Measurements from ENCODE around the gene KIF2A. TPM values are rescaled to one million over a fixed set of nuclear protein-coding genes. Genes with fewer than 3 reads are reported as not detected.

KIF2A gene
- total and polyA plus RNA-seq, 4 donors = 57.4 to 169 (median 79.8) TPM

DNA sequence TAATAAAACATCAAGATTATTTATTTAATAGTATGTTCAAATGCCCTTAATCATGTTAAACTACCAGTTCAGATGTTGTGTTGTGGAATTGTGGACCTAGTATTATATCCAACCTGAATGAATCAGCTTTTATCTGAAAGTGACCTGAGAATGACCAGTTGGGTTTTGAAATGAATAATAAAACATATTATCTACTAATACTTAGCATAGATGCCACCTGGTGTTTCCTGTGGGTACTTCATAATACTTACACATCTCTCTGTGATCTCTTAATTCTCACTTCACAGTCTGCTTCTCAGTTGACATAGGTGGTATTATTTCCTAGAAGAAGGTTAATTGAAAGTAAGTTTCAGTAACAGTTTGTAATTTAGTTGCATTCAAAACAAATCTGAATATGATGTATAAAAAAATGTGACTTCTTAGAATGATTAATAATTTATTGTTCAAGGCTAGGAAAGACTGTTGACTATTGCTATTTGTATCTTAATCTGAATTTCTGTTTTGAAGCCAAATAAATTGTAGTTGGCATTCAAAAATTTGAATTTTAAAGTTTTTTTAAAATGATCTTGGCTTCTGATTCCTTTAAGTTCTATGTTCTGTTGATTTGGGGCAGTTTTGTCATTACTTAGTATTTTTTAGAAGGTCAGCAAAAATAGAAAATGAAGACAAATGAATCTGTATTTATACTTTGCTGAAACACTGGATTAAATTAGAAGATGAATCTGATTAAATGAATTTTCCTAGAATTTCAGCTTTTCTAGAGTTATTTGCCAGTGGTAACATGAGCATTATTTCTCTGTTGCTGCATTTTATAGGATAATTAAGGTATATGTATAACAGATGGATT lies 48.2 kb downstream of the KIF2A start:
- H3K9me3 ChIP-seq (ENCODE audit: control insufficient read depth, insufficient read depth, low read length) = no peaks in the 10 kb centered on the region
- no peaks in the 10 kb centered on the region for H3K27me3 ChIP-seq (ENCODE audit: control insufficient read depth, insufficient read depth, low read length)
- peak in 5 of 6 donors; percentile 11 to 81 (median 33) for DNase-seq (ENCODE audit: low read depth in 4 of 6, low spot score in 6 of 6)
- no peaks in the 10 kb centered on the region for H3K4me1 ChIP-seq (ENCODE audit: control insufficient read depth, insufficient read depth, low read length)
- H3K36me3 ChIP-seq (ENCODE audit: control insufficient read depth, insufficient read depth, low read length) = peaks cover 22% of the 10 kb centered on the region
- H3K4me3 ChIP-seq (ENCODE audit: low read depth, low read length) = no peak overlapping the region
- H3K27ac ChIP-seq (ENCODE audit: low read depth, low read length) = no peak overlapping the region

DNA sequence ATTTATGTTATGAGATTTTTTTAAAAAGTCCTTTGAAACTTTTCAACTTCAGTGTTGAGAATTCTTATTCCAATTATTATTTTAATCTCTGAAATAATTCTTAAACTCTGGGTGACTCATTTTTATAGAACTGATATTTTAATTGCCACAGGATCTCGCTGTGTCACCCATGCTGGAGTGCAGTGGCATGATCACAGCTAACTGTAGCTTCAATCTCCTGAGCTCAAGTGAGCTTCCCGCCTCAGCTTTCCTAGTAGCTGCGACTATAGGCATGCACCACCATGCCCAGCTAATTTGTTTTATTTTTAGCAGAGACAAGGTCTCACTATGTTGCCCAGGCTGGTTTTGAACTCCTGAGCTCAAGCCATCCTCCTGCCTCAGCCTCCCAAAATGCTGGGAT lies 56.7 kb downstream of the KIF2A start:
- H3K36me3 ChIP-seq (ENCODE audit: control insufficient read depth, insufficient read depth, low read length) = peaks cover 23% of the 10 kb centered on the region
- H3K27ac ChIP-seq (ENCODE audit: low read depth, low read length) = no peak overlapping the region
- H3K27me3 ChIP-seq (ENCODE audit: control insufficient read depth, insufficient read depth, low read length) = no peaks in the 10 kb centered on the region
- peaks cover 1% of the 10 kb centered on the region for H3K9me3 ChIP-seq (ENCODE audit: control insufficient read depth, insufficient read depth, low read length)
- H3K4me1 ChIP-seq (ENCODE audit: control insufficient read depth, insufficient read depth, low read length) = no peaks in the 10 kb centered on the region
- no peak for DNase-seq (ENCODE audit: low read depth in 4 of 6, low spot score in 6 of 6)
- H3K4me3 ChIP-seq (ENCODE audit: low read depth, low read length) = no peak overlapping the region
- WGBS (ENCODE audit: insufficient coverage) = 97% methylated on average over 3 of the region's 3 CpGs

DNA sequence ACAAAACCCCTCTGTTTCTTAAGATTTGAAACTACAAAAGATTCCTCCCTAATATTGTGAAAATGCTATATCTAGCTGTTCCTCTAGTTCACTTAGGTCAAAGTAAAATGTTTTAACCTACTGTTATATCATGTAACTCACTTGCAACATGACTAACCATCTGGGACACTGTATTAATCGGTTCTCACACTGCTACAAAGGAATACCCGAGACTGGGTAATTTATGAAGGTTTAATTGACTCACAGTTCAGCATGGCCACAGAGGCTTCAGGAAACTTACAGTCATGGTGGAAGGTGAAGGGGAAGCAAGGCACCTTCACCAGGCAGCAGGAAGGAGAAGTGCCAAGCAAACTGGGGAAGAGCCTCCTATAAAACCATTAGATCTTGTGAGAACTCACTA lies 63.0 kb downstream of the KIF2A start:
- Histone ChIP-seq H3K4me3 (ENCODE audit: low read depth, low read length) (no peak overlapping the region), H3K9me3 (ENCODE audit: control insufficient read depth, insufficient read depth, low read length) (peaks cover 1% of the 10 kb centered on the region), H3K27me3 (ENCODE audit: control insufficient read depth, insufficient read depth, low read length) (no peaks in the 10 kb centered on the region), H3K36me3 (ENCODE audit: control insufficient read depth, insufficient read depth, low read length) (peaks cover 16% of the 10 kb centered on the region), H3K27ac (ENCODE audit: low read depth, low read length) (no peak overlapping the region), H3K4me1 (ENCODE audit: control insufficient read depth, insufficient read depth, low read length) (no peaks in the 10 kb centered on the region)
- DNase-seq (ENCODE audit: low read depth in 4 of 6, low spot score in 6 of 6) = no peak
- no CpG with 5 or more reads among the region's 2 CpGs for WGBS (ENCODE audit: insufficient coverage)

DNA sequence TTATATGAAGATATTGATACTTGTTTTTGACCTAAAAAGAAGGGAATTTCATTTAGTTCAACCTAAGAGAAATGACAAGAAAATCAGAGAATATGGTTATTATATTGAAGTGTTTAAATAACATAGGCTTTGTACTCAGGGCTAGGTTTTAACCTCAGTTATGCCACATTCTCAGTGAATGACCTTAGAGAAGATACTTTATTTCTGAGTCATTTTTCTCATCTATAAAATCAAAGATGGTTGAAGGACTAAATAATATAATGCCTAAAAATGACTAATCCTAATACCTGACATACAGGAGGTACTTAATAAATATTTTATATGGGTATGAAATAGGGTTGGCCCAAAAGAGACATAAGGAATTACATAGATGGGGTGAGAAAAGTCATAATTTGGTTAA lies 65.4 kb downstream of the KIF2A start:
- H3K27ac ChIP-seq (ENCODE audit: low read depth, low read length) = no peak overlapping the region
- no peaks in the 10 kb centered on the region for H3K4me1 ChIP-seq (ENCODE audit: control insufficient read depth, insufficient read depth, low read length)
- H3K36me3 ChIP-seq (ENCODE audit: control insufficient read depth, insufficient read depth, low read length) = peaks cover 14% of the 10 kb centered on the region
- no peaks in the 10 kb centered on the region for H3K27me3 ChIP-seq (ENCODE audit: control insufficient read depth, insufficient read depth, low read length)
- H3K9me3 ChIP-seq (ENCODE audit: control insufficient read depth, insufficient read depth, low read length) = no peaks in the 10 kb centered on the region
- DNase-seq (ENCODE audit: low read depth in 4 of 6, low spot score in 6 of 6) = no peak
- H3K4me3 ChIP-seq (ENCODE audit: low read depth, low read length) = no peak overlapping the region

DNA sequence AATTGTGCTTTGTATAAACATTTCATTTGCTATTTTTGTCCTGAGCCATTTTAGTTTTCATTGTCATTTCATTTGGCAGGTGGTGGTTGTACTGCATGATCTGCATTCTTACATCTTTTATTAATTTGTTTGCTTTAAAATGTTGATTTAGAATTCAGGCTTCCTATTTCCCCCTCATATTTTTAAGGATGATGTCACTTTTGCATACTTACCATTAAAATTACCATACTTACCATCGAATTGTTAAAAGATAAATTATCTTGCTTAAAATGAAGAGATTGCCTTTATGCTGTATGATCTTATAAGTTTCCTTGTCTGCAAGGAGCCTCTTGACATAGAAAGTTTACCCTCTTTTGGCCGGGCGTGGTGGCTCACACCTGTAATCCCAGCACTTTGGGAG lies 66.6 kb downstream of the KIF2A start:
- WGBS (ENCODE audit: insufficient coverage) = no CpG with 5 or more reads among the region's 3 CpGs
- no peak overlapping the region for H3K4me3 ChIP-seq (ENCODE audit: low read depth, low read length)
- DNase-seq (ENCODE audit: low read depth in 4 of 6, low spot score in 6 of 6) = no peak
- no peaks in the 10 kb centered on the region for H3K9me3 ChIP-seq (ENCODE audit: control insufficient read depth, insufficient read depth, low read length)
- H3K36me3 ChIP-seq (ENCODE audit: control insufficient read depth, insufficient read depth, low read length) = peaks cover 15% of the 10 kb centered on the region
- no peaks in the 10 kb centered on the region for H3K4me1 ChIP-seq (ENCODE audit: control insufficient read depth, insufficient read depth, low read length)
- no peak overlapping the region for H3K27ac ChIP-seq (ENCODE audit: low read depth, low read length)
- H3K27me3 ChIP-seq (ENCODE audit: control insufficient read depth, insufficient read depth, low read length) = no peaks in the 10 kb centered on the region

DNA sequence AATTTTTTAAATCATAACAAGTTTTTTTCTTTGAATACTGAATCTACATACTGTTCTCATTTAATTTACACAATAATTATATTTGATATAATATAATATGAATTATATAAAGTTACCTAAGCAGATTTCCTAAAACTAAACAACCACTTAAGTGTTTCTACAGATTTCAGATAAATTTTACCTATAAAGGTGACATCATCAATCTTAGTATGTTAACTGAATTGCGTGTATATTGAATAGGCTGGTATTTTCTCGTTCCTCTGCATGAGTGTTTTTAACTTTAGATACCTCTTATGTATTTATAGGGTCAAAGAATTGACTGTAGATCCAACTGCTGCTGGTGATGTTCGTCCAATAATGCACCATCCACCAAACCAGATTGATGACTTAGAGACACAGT lies 67.4 kb downstream of the KIF2A start:
- Histone ChIP-seq H3K4me1 (ENCODE audit: control insufficient read depth, insufficient read depth, low read length) (no peaks in the 10 kb centered on the region), H3K36me3 (ENCODE audit: control insufficient read depth, insufficient read depth, low read length) (peaks cover 17% of the 10 kb centered on the region), H3K4me3 (ENCODE audit: low read depth, low read length) (no peak overlapping the region), H3K27me3 (ENCODE audit: control insufficient read depth, insufficient read depth, low read length) (no peaks in the 10 kb centered on the region), H3K9me3 (ENCODE audit: control insufficient read depth, insufficient read depth, low read length) (no peaks in the 10 kb centered on the region), H3K27ac (ENCODE audit: low read depth, low read length) (no peak overlapping the region)
- no CpG with 5 or more reads among the region's 3 CpGs for WGBS (ENCODE audit: insufficient coverage)
- DNase-seq (ENCODE audit: low read depth in 4 of 6, low spot score in 6 of 6) = no peak

DNA sequence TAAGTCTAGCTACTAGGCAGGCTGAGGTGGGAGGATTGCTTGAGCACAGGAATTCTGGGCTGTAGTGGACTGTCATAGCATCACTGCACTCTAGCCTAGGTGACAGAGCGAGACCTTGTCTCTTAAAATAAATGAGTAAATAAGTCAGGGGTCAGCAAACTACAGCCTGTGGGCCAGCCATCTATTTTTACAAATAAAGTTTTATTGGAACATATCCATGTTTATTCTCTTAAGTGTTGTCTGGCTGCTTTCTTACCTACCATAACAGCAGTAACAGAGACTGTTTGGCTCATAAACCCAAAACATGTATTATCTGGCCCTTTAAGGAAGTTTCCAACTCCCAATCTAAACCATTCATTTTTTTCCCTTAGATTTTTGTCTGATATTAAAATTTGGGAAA lies 68.1 kb downstream of the KIF2A start:
- Histone ChIP-seq H3K9me3 (ENCODE audit: control insufficient read depth, insufficient read depth, low read length) (no peaks in the 10 kb centered on the region), H3K4me3 (ENCODE audit: low read depth, low read length) (no peak overlapping the region), H3K36me3 (ENCODE audit: control insufficient read depth, insufficient read depth, low read length) (peaks cover 24% of the 10 kb centered on the region), H3K27ac (ENCODE audit: low read depth, low read length) (no peak overlapping the region), H3K4me1 (ENCODE audit: control insufficient read depth, insufficient read depth, low read length) (no peaks in the 10 kb centered on the region), H3K27me3 (ENCODE audit: control insufficient read depth, insufficient read depth, low read length) (no peaks in the 10 kb centered on the region)
- no CpG with 5 or more reads among the region's 1 CpG for WGBS (ENCODE audit: insufficient coverage)
- DNase-seq (ENCODE audit: low read depth in 4 of 6, low spot score in 6 of 6) = no peak

DNA sequence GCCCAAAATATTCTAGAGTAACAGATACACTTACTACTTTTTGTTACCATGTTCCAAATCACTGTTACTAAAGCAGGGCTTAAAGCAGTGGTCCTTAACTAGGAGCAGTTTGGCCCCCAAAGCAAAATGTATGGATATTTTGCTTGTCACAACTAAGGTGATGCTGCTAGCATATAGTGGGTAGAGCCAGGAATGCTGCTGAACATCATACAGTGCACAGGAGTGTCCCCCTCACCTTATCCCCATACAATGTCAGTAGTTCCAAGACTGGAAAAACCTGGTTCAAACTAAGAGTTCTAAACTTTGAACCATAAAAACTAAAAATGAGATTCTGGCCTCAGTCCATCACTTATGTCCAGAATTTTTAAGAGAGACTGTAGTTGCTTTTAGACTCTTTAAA lies 69.6 kb downstream of the KIF2A start:
- H3K36me3 ChIP-seq (ENCODE audit: control insufficient read depth, insufficient read depth, low read length) = peaks cover 33% of the 10 kb centered on the region
- no peak overlapping the region for H3K27ac ChIP-seq (ENCODE audit: low read depth, low read length)
- DNase-seq (ENCODE audit: low read depth in 4 of 6, low spot score in 6 of 6) = no peak
- H3K27me3 ChIP-seq (ENCODE audit: control insufficient read depth, insufficient read depth, low read length) = no peaks in the 10 kb centered on the region
- H3K9me3 ChIP-seq (ENCODE audit: control insufficient read depth, insufficient read depth, low read length) = no peaks in the 10 kb centered on the region
- no peaks in the 10 kb centered on the region for H3K4me1 ChIP-seq (ENCODE audit: control insufficient read depth, insufficient read depth, low read length)
- no peak overlapping the region for H3K4me3 ChIP-seq (ENCODE audit: low read depth, low read length)

DNA sequence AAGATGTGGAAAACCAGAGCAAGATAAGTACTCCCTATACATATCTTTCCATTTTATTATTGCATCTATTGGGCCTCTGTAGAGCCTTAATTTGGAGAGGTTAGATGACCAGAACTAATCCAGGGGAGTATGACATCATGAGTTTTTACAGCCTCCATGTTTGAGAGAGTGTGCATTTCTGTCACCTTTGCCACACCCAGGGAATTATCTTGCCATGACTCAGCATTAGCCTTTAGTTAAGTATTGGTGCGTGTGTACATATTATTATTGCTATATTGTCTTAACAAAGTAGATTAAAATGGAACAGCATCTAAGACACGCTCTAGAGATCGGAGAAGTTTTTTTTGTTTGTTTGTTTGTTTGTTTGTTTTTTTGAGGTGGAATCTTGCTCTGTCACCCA lies 70.1 kb downstream of the KIF2A start:
- H3K27me3 ChIP-seq (ENCODE audit: control insufficient read depth, insufficient read depth, low read length) = no peaks in the 10 kb centered on the region
- H3K9me3 ChIP-seq (ENCODE audit: control insufficient read depth, insufficient read depth, low read length) = no peaks in the 10 kb centered on the region
- no peak overlapping the region for H3K4me3 ChIP-seq (ENCODE audit: low read depth, low read length)
- DNase-seq (ENCODE audit: low read depth in 4 of 6, low spot score in 6 of 6) = no peak
- no peaks in the 10 kb centered on the region for H3K4me1 ChIP-seq (ENCODE audit: control insufficient read depth, insufficient read depth, low read length)
- peaks cover 33% of the 10 kb centered on the region for H3K36me3 ChIP-seq (ENCODE audit: control insufficient read depth, insufficient read depth, low read length)
- no peak overlapping the region for H3K27ac ChIP-seq (ENCODE audit: low read depth, low read length)
- WGBS (ENCODE audit: insufficient coverage) = no CpG with 5 or more reads among the region's 3 CpGs

DNA sequence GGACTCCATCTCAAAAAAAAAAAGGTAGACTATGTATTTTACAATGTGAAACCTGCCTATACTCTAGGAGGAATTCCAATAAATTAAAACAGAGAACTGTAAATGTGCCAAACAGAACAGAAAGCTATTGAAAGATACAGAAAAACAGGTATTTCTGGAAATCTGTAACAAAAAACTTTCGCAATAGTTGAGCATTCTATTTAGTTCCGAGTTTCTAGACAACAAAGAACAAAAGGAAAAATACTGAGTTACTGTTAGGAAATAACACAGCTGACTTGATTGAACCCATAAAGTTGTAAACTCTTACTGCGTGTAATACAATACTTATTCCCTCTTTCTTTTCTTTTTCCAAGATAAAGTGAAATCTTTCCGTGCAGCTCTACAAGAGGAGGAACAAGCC lies 79.1 kb downstream of the KIF2A start:
- no peaks in the 10 kb centered on the region for H3K27me3 ChIP-seq (ENCODE audit: control insufficient read depth, insufficient read depth, low read length)
- H3K9me3 ChIP-seq (ENCODE audit: control insufficient read depth, insufficient read depth, low read length) = no peaks in the 10 kb centered on the region
- WGBS (ENCODE audit: insufficient coverage) = 82% methylated on average over 2 of the region's 4 CpGs
- H3K36me3 ChIP-seq (ENCODE audit: control insufficient read depth, insufficient read depth, low read length) = peaks cover 18% of the 10 kb centered on the region
- H3K27ac ChIP-seq (ENCODE audit: low read depth, low read length) = no peak overlapping the region
- H3K4me1 ChIP-seq (ENCODE audit: control insufficient read depth, insufficient read depth, low read length) = no peaks in the 10 kb centered on the region
- no peak overlapping the region for H3K4me3 ChIP-seq (ENCODE audit: low read depth, low read length)
- DNase-seq (ENCODE audit: low read depth in 4 of 6, low spot score in 6 of 6) = no peak

All from spinal cord (tissue), 10 donors.